UCSD-AML1 (cell line): Measurements from ENCODE around the gene TMEM107.
"Not testable (repeated sequence)": the region's sequence is repeated elsewhere in the genome, so short reads cannot be mapped to it uniquely, and the experiment has no call there.

Experiments used
- DNase-seq: peaks from one replicate; lab custom pipeline; 2025; ENCODE audit not compliant: unreplicated experiment; lab: John Stamatoyannopoulos, UW

TMEM107 gene

DNA sequence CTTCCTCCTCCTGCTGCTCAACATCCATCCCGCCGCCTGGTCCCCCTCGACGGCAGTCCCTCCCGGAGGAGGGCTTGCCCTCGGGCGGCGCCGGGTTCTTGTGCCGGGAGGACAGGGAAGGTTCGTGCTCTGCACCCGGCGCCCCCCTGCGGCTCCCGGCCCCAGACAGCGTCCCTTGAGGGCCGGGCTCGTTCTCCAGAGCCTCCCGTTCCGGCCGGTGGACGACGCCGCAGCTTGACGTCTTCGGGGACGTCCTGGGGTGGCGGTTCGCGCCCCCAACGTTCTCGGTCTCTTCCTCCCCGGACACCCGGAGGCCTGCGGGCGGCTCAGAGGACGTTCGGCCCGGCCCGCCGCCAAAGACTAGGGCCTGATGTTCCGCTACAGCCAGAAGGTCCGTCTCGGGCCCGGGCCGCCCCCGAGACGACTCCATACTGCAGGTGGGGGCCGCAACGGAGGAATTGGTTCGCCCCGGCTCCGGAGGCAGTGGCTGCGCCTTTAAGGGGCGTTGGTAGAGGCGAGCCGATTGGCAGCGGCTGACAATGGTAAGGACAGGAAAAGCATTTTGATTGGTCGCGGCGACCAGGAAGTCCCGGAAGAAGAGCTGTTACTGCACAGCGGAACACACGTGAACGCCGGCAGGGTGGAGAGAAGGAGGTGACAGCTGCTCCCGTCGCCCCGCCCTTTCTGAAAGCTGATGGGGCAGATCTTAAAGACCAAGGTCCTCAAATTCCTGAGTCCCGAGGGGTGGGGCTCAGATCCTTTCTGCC lies 13.7 kb upstream of the TMEM107 start, which contains the start of gene BORCS6:
BORCS6 (minus strand) TSS at position 470 of the 767 bp plus-strand sequence; CDS start at position 430, 40 bp downstream.
- DNase-seq, result peak; percentile 92

- no peak for DNase-seq
Observed at GRCh38 chr17:8189041-8189710, 13.0 kb upstream of the TMEM107 start.

DNA sequence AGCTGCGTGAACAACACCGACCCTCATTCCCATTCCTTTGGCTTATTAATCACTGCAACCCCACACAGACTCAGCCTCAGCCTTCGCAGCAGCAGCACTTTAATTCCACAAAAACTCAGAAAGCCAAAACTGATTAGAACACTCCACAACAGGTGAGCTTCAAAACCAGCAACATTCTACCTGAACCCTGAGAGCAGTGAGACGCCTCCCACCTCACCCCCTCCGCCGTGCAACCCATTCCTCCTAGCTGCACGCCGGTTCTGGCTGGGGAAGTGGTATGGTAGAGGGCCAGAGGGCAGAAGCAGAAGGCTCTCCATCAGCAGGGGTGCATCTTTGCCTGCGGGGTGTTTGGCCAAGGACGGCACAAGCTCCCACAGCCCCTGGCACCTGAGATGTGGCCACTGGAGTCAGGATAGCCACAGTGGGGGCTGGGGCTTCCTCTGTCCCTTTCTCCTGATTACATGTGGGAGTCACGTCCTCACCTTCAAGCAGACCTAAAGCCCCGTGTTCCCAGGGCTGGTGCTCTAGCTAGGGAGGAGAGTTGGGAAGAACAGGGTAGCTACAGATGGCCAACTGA lies 12.2 kb upstream of the TMEM107 start:
- DNase-seq, result no peak

DNA sequence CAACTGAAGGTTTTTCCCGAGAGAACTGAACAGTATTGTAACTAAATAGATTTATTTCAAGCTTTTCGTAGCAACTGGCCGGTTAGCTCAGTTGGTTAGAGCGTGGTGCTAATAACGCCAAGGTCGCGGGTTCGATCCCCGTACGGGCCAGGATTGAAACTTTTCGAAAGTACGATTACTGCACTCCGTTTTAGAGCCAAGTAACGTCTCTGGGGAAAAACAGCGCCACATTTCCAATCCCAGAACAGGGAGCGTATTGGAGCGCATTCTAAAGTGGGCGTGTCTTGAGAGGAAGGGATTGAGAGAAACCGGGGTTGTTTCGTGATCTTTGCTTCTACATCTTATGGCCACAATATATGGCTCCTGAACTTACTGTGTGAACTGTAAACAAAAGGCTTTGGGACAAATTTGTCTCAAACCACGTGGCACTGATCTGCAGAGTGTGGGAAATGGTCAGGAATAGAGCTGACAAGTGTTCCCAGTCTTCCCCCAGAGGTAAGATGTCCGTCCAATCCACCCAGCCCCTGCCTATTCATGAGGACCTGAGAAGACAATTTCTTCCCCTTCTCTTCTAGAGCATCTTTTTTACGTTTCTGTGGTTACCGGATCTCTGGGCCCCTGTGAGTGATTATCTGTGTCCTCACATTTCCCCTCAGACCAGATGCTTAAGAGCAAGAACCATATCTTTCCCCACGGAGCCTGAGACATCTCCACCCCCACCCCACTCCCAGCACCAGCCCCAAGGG lies 11.5 kb upstream of the TMEM107 start:
- DNase-seq, result peak; percentile 93

GRCh38 chr17:8186787-8187516 lies 10.8 kb upstream of the TMEM107 start:
- peak; percentile 94 for DNase-seq

- no peak for DNase-seq
Observed at GRCh38 chr17:8186446-8186786, 10.2 kb upstream of the TMEM107 start.

- peak; percentile 87 for DNase-seq
Observed at GRCh38 chr17:8185582-8186445, 9.6 kb upstream of the TMEM107 start.

DNA sequence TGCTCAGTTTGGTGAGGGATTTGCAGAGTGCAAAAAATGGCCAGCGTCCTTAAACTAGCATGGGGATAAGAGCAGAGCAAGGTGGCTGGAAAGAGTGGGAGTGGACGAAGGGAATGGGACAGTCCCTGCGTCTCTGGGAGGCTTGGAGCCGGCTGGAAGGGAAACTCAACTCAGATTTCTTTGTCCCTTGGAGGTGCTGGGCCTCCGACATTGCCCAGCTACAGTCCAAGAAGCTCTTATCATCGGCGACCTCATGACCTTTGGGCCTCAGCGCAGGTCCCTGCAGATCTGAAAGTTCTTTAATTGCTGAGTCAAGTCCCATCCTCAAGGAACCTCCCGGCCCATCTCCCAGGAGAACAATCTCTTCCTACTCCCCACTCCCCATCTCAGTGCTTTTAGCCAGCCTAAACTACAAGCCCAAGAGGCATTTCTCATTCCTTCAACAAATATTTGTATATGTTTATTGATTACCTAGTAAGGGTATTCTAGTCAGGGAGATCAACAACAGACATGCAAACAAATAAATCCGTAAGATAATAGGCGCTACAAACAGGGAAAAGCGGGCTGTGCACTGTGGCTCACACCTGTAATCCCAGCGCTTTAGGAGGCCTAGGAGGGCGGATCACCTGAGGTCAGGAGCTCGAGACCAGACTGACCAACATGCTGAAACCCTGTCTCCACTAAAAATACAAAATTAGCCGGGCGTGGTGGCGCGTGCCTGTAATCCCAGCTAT lies 985 bp upstream of the TMEM107 start:
- DNase-seq, result no peak

DNA sequence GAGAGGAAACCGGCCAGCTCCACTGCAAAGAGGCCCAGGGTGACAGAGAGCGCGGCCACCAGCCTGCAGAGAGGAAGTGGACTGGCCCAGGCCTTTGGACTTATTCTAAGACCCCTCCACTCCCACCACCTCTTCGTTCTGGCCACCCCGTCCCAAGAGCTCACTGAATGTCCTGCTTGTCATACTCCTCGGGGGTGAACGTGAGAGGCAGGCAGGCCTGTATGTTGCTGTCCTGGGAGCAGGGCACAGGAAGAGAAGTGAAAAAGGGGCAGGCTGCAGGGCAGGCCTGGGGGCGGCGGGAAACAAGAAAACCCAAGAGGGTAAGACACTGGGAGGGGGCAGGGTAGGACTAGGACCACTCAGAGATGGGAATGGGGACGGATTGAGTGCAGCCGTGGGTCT lies 384 bp downstream of the TMEM107 start:
- no peak for DNase-seq

GRCh38 chr17:8173871-8174322 lies 2.3 kb downstream of the TMEM107 start:
- no peak for DNase-seq

DNA sequence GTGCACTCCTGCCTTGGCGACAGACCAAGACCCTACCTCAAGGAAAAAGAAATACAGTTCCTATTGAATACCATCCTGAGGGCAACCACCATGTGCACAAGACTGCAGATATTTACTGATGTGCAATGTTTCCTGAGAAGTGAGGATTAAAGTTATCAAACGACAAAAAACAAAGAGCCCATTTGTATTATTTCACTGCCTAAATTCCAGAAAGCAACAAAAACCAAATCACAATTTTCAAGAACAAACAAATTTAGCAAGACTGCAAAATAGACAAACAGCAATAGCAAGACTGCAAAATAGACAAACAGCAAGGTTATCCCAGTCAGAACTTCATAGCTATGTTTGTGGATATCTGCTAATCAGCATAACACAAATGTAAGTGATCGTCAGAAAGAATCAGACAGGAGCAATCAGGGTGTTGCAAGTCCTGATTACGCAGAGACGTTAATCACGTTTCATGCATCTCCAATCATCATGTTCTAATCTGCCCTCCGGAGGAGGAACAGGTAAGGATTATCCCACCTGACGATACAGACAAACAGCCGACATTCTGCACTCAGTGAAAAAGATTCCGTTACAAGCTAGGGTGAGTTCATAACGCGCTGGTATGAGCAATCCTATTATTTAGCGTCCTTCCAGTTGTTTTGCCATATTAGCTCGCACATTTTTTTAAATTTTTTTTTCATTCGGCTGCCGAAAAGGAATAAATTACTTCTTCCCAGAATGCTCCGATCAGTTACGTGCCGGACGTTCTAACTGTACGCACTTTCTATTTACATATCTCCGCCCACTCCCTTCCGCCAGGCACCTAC lies 2.9 kb downstream of the TMEM107 start:
- peak; percentile 65 for DNase-seq

GRCh38 chr17:8170186-8170585 lies 6.0 kb downstream of the TMEM107 start:
- not testable (repeated sequence) for DNase-seq

GRCh38 chr17:8167526-8167925 lies 8.7 kb downstream of the TMEM107 start:
- no peak for DNase-seq

DNA sequence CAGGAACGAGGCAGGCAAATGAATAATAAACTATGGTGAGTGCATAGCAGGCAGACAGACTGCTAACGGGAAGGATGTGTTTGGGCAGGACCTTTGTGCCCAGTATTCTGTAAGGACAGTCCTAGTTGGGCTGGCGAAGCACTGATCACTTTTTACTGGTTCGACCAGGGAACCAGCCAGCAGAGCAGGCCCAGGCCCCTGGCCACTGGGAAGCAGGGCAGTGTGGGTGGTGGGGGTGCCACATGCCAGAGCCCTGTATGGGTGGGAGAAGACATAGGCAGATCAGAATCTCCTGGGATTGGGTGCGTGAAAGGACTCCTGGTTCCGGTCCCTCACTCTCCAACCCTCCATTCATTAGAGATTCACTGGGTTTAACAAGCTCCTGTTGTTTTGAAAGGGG lies 9.4 kb downstream of the TMEM107 start:
- DNase-seq, result no peak

GRCh38 chr17:8164815-8165131 lies 11.4 kb downstream of the TMEM107 start:
- no peak for DNase-seq

- peak; percentile 88 for DNase-seq
Observed at GRCh38 chr17:8163978-8164814, 12.0 kb downstream of the TMEM107 start.
